Measurements from ENCODE around the gene CEP72. TPM values are rescaled to one million over a fixed set of nuclear protein-coding genes. Genes with fewer than 3 reads are reported as not detected.

The CEP72 gene
- total and polyA plus RNA-seq, 4 donors, result 1.3 to 5.9 (median 2.6) TPM

DNA sequence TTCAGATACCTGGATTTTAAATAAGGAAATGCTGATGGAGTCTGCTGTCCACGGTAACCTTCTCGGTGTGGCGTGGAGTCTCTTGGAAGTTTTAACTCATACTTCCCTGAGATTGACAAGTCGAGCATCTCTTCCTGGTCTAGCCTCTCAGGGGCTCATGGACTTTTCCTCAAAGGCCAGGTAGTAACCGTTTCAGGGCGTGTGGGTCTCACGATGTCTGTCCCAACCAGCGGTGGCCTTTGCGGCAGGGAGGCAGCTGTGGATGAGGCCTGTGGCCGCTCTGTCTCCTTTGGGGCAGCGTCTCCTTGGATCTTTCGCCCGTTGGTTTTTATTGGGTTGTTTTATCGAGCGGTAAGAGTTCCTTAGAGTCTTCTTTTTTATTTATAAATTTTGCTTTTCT is 32.8 kb downstream of the CEP72 start (continued):
- TF ChIP-seq, protein P1, sequence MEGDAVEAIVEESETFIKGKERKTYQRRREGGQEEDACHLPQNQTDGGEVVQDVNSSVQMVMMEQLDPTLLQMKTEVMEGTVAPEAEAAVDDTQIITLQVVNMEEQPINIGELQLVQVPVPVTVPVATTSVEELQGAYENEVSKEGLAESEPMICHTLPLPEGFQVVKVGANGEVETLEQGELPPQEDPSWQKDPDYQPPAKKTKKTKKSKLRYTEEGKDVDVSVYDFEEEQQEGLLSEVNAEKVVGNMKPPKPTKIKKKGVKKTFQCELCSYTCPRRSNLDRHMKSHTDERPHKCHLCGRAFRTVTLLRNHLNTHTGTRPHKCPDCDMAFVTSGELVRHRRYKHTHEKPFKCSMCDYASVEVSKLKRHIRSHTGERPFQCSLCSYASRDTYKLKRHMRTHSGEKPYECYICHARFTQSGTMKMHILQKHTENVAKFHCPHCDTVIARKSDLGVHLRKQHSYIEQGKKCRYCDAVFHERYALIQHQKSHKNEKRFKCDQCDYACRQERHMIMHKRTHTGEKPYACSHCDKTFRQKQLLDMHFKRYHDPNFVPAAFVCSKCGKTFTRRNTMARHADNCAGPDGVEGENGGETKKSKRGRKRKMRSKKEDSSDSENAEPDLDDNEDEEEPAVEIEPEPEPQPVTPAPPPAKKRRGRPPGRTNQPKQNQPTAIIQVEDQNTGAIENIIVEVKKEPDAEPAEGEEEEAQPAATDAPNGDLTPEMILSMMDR (IDR thresholded peaks at IDR 0.05; ENCODE audit: low read depth, low read length, missing input control), result no peak
- TF ChIP-seq, protein P2, sequence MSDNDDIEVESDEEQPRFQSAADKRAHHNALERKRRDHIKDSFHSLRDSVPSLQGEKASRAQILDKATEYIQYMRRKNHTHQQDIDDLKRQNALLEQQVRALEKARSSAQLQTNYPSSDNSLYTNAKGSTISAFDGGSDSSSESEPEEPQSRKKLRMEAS (IDR thresholded peaks at IDR 0.05), result no peak
- TF ChIP-seq NR2F2 (IDR thresholded peaks at IDR 0.05) (no peak), GABPA (IDR thresholded peaks at IDR 0.05 in 1 of 2, conservative IDR thresholded peaks at IDR 0.05 in 1 of 2) (no peak), FOXA1 (IDR thresholded peaks at IDR 0.05) (no peak)

DNA sequence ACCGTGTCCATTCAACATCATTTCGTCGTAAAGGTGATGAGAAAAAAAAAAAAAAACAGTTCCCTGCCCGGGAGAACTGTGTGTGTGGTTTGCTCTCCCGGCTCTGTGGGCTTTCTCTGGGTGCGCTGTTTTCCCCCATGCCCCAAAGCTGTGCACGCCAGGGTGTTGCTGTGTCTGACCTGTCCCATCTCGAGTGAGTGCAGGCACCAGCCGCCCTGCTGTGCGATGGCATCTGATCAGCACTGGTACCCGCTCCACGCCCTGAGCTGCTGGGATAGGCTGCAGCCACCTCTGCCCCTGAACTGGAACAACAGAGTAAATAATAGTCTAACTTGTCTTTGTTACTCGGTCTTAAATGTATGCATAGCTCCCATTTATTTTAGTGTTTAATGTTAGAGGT is 33.3 kb downstream of the CEP72 start:
- TF ChIP-seq HNF4A (conservative IDR thresholded peaks at IDR 0.05) (no peak), RXRA (IDR thresholded peaks at IDR 0.05) (no peak), FOXA1 (IDR thresholded peaks at IDR 0.05) (no peak), FOXA2 (IDR thresholded peaks at IDR 0.05) (no peak), EGR1 (IDR thresholded peaks at IDR 0.05; ENCODE audit: low read depth in 2 of 2) (no peak), NR2F2 (IDR thresholded peaks at IDR 0.05) (no peak)
- TF ChIP-seq, protein P3, sequence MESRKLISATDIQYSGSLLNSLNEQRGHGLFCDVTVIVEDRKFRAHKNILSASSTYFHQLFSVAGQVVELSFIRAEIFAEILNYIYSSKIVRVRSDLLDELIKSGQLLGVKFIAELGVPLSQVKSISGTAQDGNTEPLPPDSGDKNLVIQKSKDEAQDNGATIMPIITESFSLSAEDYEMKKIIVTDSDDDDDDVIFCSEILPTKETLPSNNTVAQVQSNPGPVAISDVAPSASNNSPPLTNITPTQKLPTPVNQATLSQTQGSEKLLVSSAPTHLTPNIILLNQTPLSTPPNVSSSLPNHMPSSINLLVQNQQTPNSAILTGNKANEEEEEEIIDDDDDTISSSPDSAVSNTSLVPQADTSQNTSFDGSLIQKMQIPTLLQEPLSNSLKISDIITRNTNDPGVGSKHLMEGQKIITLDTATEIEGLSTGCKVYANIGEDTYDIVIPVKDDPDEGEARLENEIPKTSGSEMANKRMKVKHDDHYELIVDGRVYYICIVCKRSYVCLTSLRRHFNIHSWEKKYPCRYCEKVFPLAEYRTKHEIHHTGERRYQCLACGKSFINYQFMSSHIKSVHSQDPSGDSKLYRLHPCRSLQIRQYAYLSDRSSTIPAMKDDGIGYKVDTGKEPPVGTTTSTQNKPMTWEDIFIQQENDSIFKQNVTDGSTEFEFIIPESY (IDR thresholded peaks at IDR 0.05), result no peak
- TF ChIP-seq, protein P4, sequence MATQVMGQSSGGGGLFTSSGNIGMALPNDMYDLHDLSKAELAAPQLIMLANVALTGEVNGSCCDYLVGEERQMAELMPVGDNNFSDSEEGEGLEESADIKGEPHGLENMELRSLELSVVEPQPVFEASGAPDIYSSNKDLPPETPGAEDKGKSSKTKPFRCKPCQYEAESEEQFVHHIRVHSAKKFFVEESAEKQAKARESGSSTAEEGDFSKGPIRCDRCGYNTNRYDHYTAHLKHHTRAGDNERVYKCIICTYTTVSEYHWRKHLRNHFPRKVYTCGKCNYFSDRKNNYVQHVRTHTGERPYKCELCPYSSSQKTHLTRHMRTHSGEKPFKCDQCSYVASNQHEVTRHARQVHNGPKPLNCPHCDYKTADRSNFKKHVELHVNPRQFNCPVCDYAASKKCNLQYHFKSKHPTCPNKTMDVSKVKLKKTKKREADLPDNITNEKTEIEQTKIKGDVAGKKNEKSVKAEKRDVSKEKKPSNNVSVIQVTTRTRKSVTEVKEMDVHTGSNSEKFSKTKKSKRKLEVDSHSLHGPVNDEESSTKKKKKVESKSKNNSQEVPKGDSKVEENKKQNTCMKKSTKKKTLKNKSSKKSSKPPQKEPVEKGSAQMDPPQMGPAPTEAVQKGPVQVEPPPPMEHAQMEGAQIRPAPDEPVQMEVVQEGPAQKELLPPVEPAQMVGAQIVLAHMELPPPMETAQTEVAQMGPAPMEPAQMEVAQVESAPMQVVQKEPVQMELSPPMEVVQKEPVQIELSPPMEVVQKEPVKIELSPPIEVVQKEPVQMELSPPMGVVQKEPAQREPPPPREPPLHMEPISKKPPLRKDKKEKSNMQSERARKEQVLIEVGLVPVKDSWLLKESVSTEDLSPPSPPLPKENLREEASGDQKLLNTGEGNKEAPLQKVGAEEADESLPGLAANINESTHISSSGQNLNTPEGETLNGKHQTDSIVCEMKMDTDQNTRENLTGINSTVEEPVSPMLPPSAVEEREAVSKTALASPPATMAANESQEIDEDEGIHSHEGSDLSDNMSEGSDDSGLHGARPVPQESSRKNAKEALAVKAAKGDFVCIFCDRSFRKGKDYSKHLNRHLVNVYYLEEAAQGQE (IDR thresholded peaks at IDR 0.05), result no peak
- no peaks in the 10 kb centered on the region for H3K27me3 ChIP-seq (ENCODE audit: control insufficient read depth in 4 of 4, insufficient read depth in 4 of 4, low read length in 3 of 4)
- no peaks in the 10 kb centered on the region for H3K9me3 ChIP-seq (ENCODE audit: control insufficient read depth in 4 of 4, low read length in 3 of 4)
- no peak overlapping the region for H3K4me3 ChIP-seq (ENCODE audit: low read depth in 1 of 3, low read length in 3 of 3)
- H3K9ac ChIP-seq (ENCODE audit: low read depth in 1 of 2, low read length in 2 of 2), result no peak overlapping the region
- peaks cover 4 to 29% (median 13%) of the 10 kb centered on the region in 4 donors for H3K36me3 ChIP-seq (ENCODE audit: control insufficient read depth in 4 of 4, insufficient read depth in 3 of 4, low read depth in 1 of 4, low read length in 3 of 4)
- H3K4me1 ChIP-seq (ENCODE audit: control insufficient read depth in 4 of 4, insufficient read depth in 4 of 4, low read length in 3 of 4), result no peaks in the 10 kb centered on the region
- DNase-seq (ENCODE audit: low spot score), result no peak
- H3K27ac ChIP-seq (ENCODE audit: low read depth in 1 of 2, low read length in 2 of 2), result no peak overlapping the region
- 91% methylated on average over 13 of the region's 13 CpGs for WGBS

DNA sequence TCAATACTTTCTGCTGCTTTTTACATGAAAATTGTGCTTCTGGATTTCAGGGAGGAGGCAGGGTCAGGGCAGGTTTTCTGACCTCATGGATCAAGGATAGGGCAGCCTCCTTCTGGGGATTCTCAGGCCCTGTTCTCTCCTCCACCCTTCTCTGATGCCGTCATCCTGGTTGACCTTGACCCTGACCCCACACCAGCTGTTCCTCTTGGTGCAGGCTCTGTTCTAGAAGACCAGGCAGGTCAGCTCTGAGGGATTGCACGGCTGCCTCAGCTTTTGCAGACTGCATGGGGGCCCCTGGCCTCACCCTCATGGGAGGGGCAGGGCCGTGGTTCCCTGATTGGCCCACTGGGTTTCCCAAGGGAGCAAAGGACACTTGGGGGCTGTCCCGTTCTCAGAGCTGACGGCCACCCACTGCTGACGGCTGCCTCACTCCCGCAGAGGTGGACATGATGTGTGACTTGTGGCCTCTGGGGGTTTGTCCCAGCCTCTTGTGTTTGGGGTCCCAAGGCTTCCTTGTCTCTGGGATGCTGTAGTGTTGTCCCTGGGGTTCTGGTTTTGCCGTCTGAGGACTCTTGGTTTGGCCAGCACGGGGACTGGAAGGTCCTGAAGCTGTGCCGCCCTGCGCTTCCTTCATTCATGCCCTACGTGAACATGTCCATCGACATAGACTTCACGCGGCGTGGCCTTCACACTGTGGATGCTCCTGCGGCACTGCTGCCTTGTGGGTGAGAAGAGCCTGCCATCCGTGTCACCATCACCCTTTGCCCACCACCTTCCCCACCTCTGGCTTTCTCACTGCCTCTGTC is 34.5 kb downstream of the CEP72 start:
- H3K36me3 ChIP-seq (ENCODE audit: control insufficient read depth in 4 of 4, insufficient read depth in 3 of 4, low read depth in 1 of 4, low read length in 3 of 4), result peaks cover 4 to 18% (median 10%) of the 10 kb centered on the region in 4 donors
- 96% methylated on average over 18 of the region's 18 CpGs for WGBS
- TF ChIP-seq TAF1 (conservative IDR thresholded peaks at IDR 0.05), result no peak
- TF ChIP-seq, protein P1 (IDR thresholded peaks at IDR 0.05; ENCODE audit: low read depth, low read length, missing input control), result no peak
- TF ChIP-seq HNF4G (IDR thresholded peaks at IDR 0.05), result no peak
- no peak for TF ChIP-seq GABPA (IDR thresholded peaks at IDR 0.05 in 1 of 2, conservative IDR thresholded peaks at IDR 0.05 in 1 of 2)
- no peak for TF ChIP-seq YY1 (IDR thresholded peaks at IDR 0.05)
- TF ChIP-seq RXRA (IDR thresholded peaks at IDR 0.05), result no peak
- no peak for TF ChIP-seq FOXA1 (IDR thresholded peaks at IDR 0.05)
- TF ChIP-seq, protein P5, sequence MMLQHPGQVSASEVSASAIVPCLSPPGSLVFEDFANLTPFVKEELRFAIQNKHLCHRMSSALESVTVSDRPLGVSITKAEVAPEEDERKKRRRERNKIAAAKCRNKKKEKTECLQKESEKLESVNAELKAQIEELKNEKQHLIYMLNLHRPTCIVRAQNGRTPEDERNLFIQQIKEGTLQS (IDR thresholded peaks at IDR 0.05), result no peak
- TF ChIP-seq, protein P3 (IDR thresholded peaks at IDR 0.05), result no peak
- no peak for TF ChIP-seq FOXA2 (IDR thresholded peaks at IDR 0.05)
- no peak for TF ChIP-seq RAD21 (IDR thresholded peaks at IDR 0.05)
- TF ChIP-seq HNF4A (conservative IDR thresholded peaks at IDR 0.05), result no peak

More for the DNA sequence above, 34.5 kb downstream of the CEP72 start:
- Histone ChIP-seq H3K9me3 (ENCODE audit: control insufficient read depth in 4 of 4, low read length in 3 of 4) (no peaks in the 10 kb centered on the region), H3K4me1 (ENCODE audit: control insufficient read depth in 4 of 4, insufficient read depth in 4 of 4, low read length in 3 of 4) (no peaks in the 10 kb centered on the region), H3K27ac (ENCODE audit: low read depth in 1 of 2, low read length in 2 of 2) (no peak overlapping the region), H3K4me3 (ENCODE audit: low read depth in 1 of 3, low read length in 3 of 3) (no peak overlapping the region), H3K9ac (ENCODE audit: low read depth in 1 of 2, low read length in 2 of 2) (no peak overlapping the region), H3K27me3 (ENCODE audit: control insufficient read depth in 4 of 4, insufficient read depth in 4 of 4, low read length in 3 of 4) (no peaks in the 10 kb centered on the region)
- DNase-seq (ENCODE audit: low spot score), result no peak
